GM19372 (cell line): ENCODE results near the gene EML1.

Experiments used
- ATAC-seq: cut with Tn5 transposase; IDR thresholded peaks from one replicate; pipeline ENCODE4 v1.9.1; 2021; ENCODE audit warnings: mild to moderate bottlenecking, low read depth, moderate library complexity; ENCODE audit not compliant: unreplicated experiment

Gene EML1

GRCh38 chr14:99951085-99951484, 157.9 kb downstream of the EML1 start:
- no peak for ATAC-seq

- no peak for ATAC-seq
Observed at GRCh38 chr14:99952039-99952438, 158.8 kb downstream of the EML1 start.

GRCh38 chr14:99952453-99952852, 159.2 kb downstream of the EML1 start:
- ATAC-seq = no peak

- no peak for ATAC-seq
Observed at GRCh38 chr14:99955826-99956455, 162.7 kb downstream of the EML1 start.

- ATAC-seq = no peak
Observed at GRCh38 chr14:99958380-99958779, 165.2 kb downstream of the EML1 start.

GRCh38 chr14:99961826-99962518, 168.8 kb downstream of the EML1 start:
- no peak for ATAC-seq

- no peak for ATAC-seq
Observed at GRCh38 chr14:99964979-99965378, 171.8 kb downstream of the EML1 start.

- no peak for ATAC-seq
Observed at GRCh38 chr14:99966037-99966835, 173.0 kb downstream of the EML1 start.

GRCh38 chr14:99966912-99967311, 173.7 kb downstream of the EML1 start:
- no peak for ATAC-seq

- no peak for ATAC-seq
Observed at GRCh38 chr14:99968191-99968920, 175.1 kb downstream of the EML1 start.

- no peak for ATAC-seq
Observed at GRCh38 chr14:99968941-99969340, 175.7 kb downstream of the EML1 start.

- no peak for ATAC-seq
Observed at GRCh38 chr14:99969673-99970322, 176.6 kb downstream of the EML1 start.

GRCh38 chr14:99971087-99971940, 178.1 kb downstream of the EML1 start:
- peak; percentile 63 for ATAC-seq

- ATAC-seq = peak; percentile 38
Observed at GRCh38 chr14:99971941-99972747, 178.9 kb downstream of the EML1 start.

- no peak for ATAC-seq
Observed at GRCh38 chr14:99972748-99973466, 179.7 kb downstream of the EML1 start.

- ATAC-seq = no peak
Observed at GRCh38 chr14:99975190-99975589, 182.0 kb downstream of the EML1 start.

GRCh38 chr14:99976021-99976420, 182.8 kb downstream of the EML1 start:
- ATAC-seq = no peak

GRCh38 chr14:99976681-99977080, 183.5 kb downstream of the EML1 start:
- no peak for ATAC-seq
